ENCODE measurements around the gene ZNF319. TPM values are rescaled to one million over a fixed set of nuclear protein-coding genes. Genes with fewer than 3 reads are reported as not detected.

ZNF319 gene
- total RNA-seq, 2 experiments from 2014 or later: 4.7 to 12.7 TPM

DNA sequence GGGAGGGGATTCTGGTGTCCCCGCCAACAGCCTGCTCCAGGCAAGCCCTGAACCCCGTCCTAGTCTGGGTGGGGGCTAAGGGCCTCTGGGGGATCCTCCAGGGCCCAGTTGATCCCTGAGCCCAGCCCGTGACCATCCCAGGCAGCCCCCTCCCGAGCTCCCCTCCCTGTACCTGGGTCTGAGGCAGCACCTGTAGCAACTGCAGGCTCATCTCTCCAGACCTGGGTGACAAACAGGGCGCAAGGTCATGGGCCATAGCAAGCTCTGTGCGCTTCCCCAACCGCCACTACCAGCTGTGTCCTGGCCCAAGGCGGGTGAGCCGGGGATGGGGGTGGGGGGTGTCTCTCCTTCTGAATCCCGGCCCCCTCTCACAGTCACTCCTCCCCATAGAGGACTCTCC, 40.2 kb downstream of the ZNF319 start:
- no peaks in the 10 kb centered on the region for H4K20me1 ChIP-seq (ENCODE audit: insufficient read depth, low read length)
- H3K4me2 ChIP-seq (ENCODE audit: low read length): no peak overlapping the region
- no peaks in the 10 kb centered on the region for H3K9me3 ChIP-seq (ENCODE audit: low read length)
- ChIA-PET CTCF (ENCODE audit: unreplicated experiment) (no interaction called here), POLR2A (no interaction called here)
- TF ChIP-seq, protein P1, sequence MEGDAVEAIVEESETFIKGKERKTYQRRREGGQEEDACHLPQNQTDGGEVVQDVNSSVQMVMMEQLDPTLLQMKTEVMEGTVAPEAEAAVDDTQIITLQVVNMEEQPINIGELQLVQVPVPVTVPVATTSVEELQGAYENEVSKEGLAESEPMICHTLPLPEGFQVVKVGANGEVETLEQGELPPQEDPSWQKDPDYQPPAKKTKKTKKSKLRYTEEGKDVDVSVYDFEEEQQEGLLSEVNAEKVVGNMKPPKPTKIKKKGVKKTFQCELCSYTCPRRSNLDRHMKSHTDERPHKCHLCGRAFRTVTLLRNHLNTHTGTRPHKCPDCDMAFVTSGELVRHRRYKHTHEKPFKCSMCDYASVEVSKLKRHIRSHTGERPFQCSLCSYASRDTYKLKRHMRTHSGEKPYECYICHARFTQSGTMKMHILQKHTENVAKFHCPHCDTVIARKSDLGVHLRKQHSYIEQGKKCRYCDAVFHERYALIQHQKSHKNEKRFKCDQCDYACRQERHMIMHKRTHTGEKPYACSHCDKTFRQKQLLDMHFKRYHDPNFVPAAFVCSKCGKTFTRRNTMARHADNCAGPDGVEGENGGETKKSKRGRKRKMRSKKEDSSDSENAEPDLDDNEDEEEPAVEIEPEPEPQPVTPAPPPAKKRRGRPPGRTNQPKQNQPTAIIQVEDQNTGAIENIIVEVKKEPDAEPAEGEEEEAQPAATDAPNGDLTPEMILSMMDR (conservative IDR thresholded peaks at IDR 0.05; ENCODE audit: low read length): no peak
- TF ChIP-seq EZH2phosphoT487 (IDR thresholded peaks at IDR 0.05; ENCODE audit: borderline replicate concordance, low read depth, low read length): no peak
- H2AFZ ChIP-seq (ENCODE audit: low read length): no peak overlapping the region
- H3K36me3 ChIP-seq (ENCODE audit: insufficient read depth, low read length): no peaks in the 10 kb centered on the region
- DNase-seq (ENCODE audit: low spot score): no peak
- BruUV-seq (replicated peaks): no TSS peak
- intact Hi-C loops (cut with micrococcal nuclease; ENCODE audit: unreplicated experiment): no loop called here
- H3K79me2 ChIP-seq (ENCODE audit: insufficient read depth, low read depth, low read length): no peaks in the 10 kb centered on the region
- no peaks in the 10 kb centered on the region for H3K9me2 ChIP-seq (ENCODE audit: insufficient read depth, low read length)
- H3K4me1 ChIP-seq (ENCODE audit: insufficient read depth, low read length, poor library complexity, severe bottlenecking): no peaks in the 10 kb centered on the region
- no peak overlapping the region for H3K27ac ChIP-seq (ENCODE audit: low read depth, low read length, poor library complexity, severe bottlenecking)
- H3K4me3 ChIP-seq (ENCODE audit: low read depth, low read length, poor library complexity, severe bottlenecking): no peak overlapping the region

DNA sequence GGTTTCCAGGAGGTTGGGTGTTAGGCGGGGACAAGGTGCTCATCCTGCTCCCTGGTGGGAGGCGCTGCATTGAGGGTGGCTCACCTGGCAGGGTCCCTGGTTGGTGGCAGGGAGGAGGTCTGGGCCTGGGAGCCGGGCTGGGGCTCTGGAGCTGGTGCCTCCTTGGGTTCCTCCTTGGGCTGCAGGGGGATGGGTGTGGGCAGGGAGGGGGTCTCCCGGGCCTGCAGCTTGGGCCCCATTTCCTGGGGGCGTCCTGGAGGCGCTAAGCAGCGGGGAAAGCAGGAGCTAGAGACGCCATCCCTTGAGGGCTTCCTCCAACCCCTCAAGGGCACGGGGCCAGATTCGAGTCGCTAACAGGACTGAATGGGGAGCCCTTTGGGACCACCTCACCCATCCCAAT, 40.7 kb downstream of the ZNF319 start:
- H3K4me2 ChIP-seq (ENCODE audit: low read length): no peak overlapping the region
- no TSS peak for BruUV-seq (replicated peaks)
- H3K4me3 ChIP-seq (ENCODE audit: low read depth, low read length, poor library complexity, severe bottlenecking): no peak overlapping the region
- no peaks in the 10 kb centered on the region for H3K9me3 ChIP-seq (ENCODE audit: low read length)
- intact Hi-C loops (cut with micrococcal nuclease; ENCODE audit: unreplicated experiment): no loop called here
- H3K79me2 ChIP-seq (ENCODE audit: insufficient read depth, low read depth, low read length): no peaks in the 10 kb centered on the region
- H3K4me1 ChIP-seq (ENCODE audit: insufficient read depth, low read length, poor library complexity, severe bottlenecking): no peaks in the 10 kb centered on the region
- ChIA-PET CTCF (ENCODE audit: unreplicated experiment) (no interaction called here), POLR2A (no interaction called here)
- H3K9me2 ChIP-seq (ENCODE audit: insufficient read depth, low read length): no peaks in the 10 kb centered on the region
- no peak overlapping the region for H2AFZ ChIP-seq (ENCODE audit: low read length)
- no peak for TF ChIP-seq EZH2phosphoT487 (IDR thresholded peaks at IDR 0.05; ENCODE audit: borderline replicate concordance, low read depth, low read length)
- TF ChIP-seq, protein P1 (conservative IDR thresholded peaks at IDR 0.05; ENCODE audit: low read length): no peak
- H3K36me3 ChIP-seq (ENCODE audit: insufficient read depth, low read length): no peaks in the 10 kb centered on the region
- no peaks in the 10 kb centered on the region for H4K20me1 ChIP-seq (ENCODE audit: insufficient read depth, low read length)
- H3K27ac ChIP-seq (ENCODE audit: low read depth, low read length, poor library complexity, severe bottlenecking): no peak overlapping the region
- no peak for DNase-seq (ENCODE audit: low spot score)

GRCh38 chr16:57959121-57959520, 41.4 kb downstream of the ZNF319 start:
- H3K27ac ChIP-seq (ENCODE audit: low read depth, low read length, poor library complexity, severe bottlenecking): no peak overlapping the region
- no peaks in the 10 kb centered on the region for H4K20me1 ChIP-seq (ENCODE audit: insufficient read depth, low read length)
- TF ChIP-seq, protein P1 (conservative IDR thresholded peaks at IDR 0.05; ENCODE audit: low read length): no peak
- no peak for TF ChIP-seq EZH2phosphoT487 (IDR thresholded peaks at IDR 0.05; ENCODE audit: borderline replicate concordance, low read depth, low read length)
- DNase-seq (ENCODE audit: low spot score): no peak
- H3K9me3 ChIP-seq (ENCODE audit: low read length): no peaks in the 10 kb centered on the region
- ChIA-PET CTCF (ENCODE audit: unreplicated experiment) (no interaction called here), POLR2A (no interaction called here)
- H3K79me2 ChIP-seq (ENCODE audit: insufficient read depth, low read depth, low read length): no peaks in the 10 kb centered on the region
- no peak overlapping the region for H3K4me3 ChIP-seq (ENCODE audit: low read depth, low read length, poor library complexity, severe bottlenecking)
- no peaks in the 10 kb centered on the region for H3K36me3 ChIP-seq (ENCODE audit: insufficient read depth, low read length)
- intact Hi-C loops (cut with micrococcal nuclease; ENCODE audit: unreplicated experiment): no loop called here
- no peak overlapping the region for H3K4me2 ChIP-seq (ENCODE audit: low read length)
- H3K9me2 ChIP-seq (ENCODE audit: insufficient read depth, low read length): no peaks in the 10 kb centered on the region
- no peak overlapping the region for H2AFZ ChIP-seq (ENCODE audit: low read length)
- no peaks in the 10 kb centered on the region for H3K4me1 ChIP-seq (ENCODE audit: insufficient read depth, low read length, poor library complexity, severe bottlenecking)
- no TSS peak for BruUV-seq (replicated peaks)

Data from OCI-LY7 (cell line).